Endothelial cell of umbilical vein (primary cell): ENCODE data around the gene FOXL2NB.

Source experiments
- CTCF ChIP-seq, 2 donors: IDR thresholded peaks; 1 replicate in 1 of 2; 2 replicates in 1 of 2; pipeline ENCODE4 v1.5.1; 2011; ENCODE audit warnings: low read length in 2 of 2, mild to moderate bottlenecking in 2 of 2, moderate library complexity in 2 of 2, control low read depth in 1 of 2, inconsistent platforms in 1 of 2, low read depth in 1 of 2; ENCODE audit not compliant: insufficient read depth in 1 of 2; ENCODE audit errors: extremely low read depth in 1 of 2
- FOS ChIP-seq: IDR thresholded peaks from 2 replicates; pipeline ENCODE4 v1.6.1; 2011; ENCODE audit warnings: mild to moderate bottlenecking, low read length, moderate library complexity, borderline replicate concordance; ENCODE audit not compliant: insufficient read depth
- MAX ChIP-seq: IDR thresholded peaks from 2 replicates; pipeline ENCODE4 v1.6.1; 2011; ENCODE audit not compliant: insufficient read depth, insufficient read length
- MYC ChIP-seq: IDR thresholded peaks from one replicate; pipeline ENCODE4 v1.6.1; 2011; ENCODE audit warnings: mild to moderate bottlenecking, low read depth, low read length
- POLR2A ChIP-seq: IDR thresholded peaks from 2 replicates; pipeline ENCODE4 v1.6.1; 2012; ENCODE audit warnings: low read depth, mild to moderate bottlenecking, control low read depth, low read length
- POLR2AphosphoS5 ChIP-seq: IDR thresholded peaks from 2 replicates; pipeline ENCODE4 v1.6.1; 2012; ENCODE audit warnings: low read depth, mild to moderate bottlenecking, control low read depth, low read length, moderate library complexity; ENCODE audit not compliant: insufficient read depth

- no peak for TF ChIP-seq CTCF (IDR thresholded peaks at IDR 0.05; ENCODE audit: extremely low read depth in 1 of 2, insufficient read depth in 1 of 2, low read depth in 1 of 2, low read length in 2 of 2)
- TF ChIP-seq POLR2AphosphoS5, result no peak
- no peak for TF ChIP-seq MYC
- TF ChIP-seq FOS, result no peak
- TF ChIP-seq POLR2A, result no peak
- no peak for TF ChIP-seq MAX
Observed at GRCh38 chr3:138976047-138976446, 29.0 kb downstream of the FOXL2NB start.
